ENCODE results near the gene LY6G5C. TPM values are rescaled to one million over a fixed set of nuclear protein-coding genes. Genes with fewer than 3 reads are reported as not detected.

The LY6G5C gene
- total and polyA plus RNA-seq, 2 of the 13 experiments (the other 11 are each of a cell fraction or from before 2014, with no cell fraction given), result 0.33 to 0.55 TPM

- no peak for TF ChIP-seq ZNF768 (CRISPR knock-in tag; IDR thresholded peaks at IDR 0.05)
- 0 out of 2 replicates have a peak, but pooled peaks have one; percentile 22 for TF ChIP-seq HNF4A (CRISPR knock-in tag; IDR thresholded peaks at IDR 0.05)
- TF ChIP-seq RBFOX2 (IDR thresholded peaks at IDR 0.05; ENCODE audit: low read depth, low read length), result no peak
- no peak for TF ChIP-seq MIER3 (CRISPR knock-in tag; IDR thresholded peaks at IDR 0.05; ENCODE audit: borderline replicate concordance)
- no peak for TF ChIP-seq RFX1 (IDR thresholded peaks at IDR 0.05)
- TF ChIP-seq NFE2L1 (CRISPR knock-in tag; IDR thresholded peaks at IDR 0.05; ENCODE audit: borderline replicate concordance), result no peak
- no peak for TF ChIP-seq AFF4 (CRISPR knock-in tag; IDR thresholded peaks at IDR 0.05)
- no peak for TF ChIP-seq SSRP1 (CRISPR knock-in tag; IDR thresholded peaks at IDR 0.05)
- TF ChIP-seq ONECUT2 (CRISPR knock-in tag; IDR thresholded peaks at IDR 0.05), result no peak
- TF ChIP-seq TBL1XR1 (IDR thresholded peaks at IDR 0.05; ENCODE audit: borderline replicate concordance, low read length, partially characterized antibody), result no peak
- peak; percentile 32; the same call in 1 of the 2 replicates for TF ChIP-seq ZNF569 (CRISPR knock-in tag; IDR thresholded peaks at IDR 0.05; ENCODE audit: borderline replicate concordance)
- TF ChIP-seq ZNF292 (CRISPR knock-in tag; IDR thresholded peaks at IDR 0.05; ENCODE audit: borderline replicate concordance, low read depth), result no peak
- TF ChIP-seq ZSCAN5A (CRISPR knock-in tag; IDR thresholded peaks at IDR 0.05; ENCODE audit: borderline replicate concordance), result no peak
- TF ChIP-seq NFATC3 (CRISPR knock-in tag; IDR thresholded peaks at IDR 0.05), result no peak
- 0 out of 2 replicates have a peak, but pooled peaks have one; percentile 0 for TF ChIP-seq ZSCAN29 (CRISPR knock-in tag; conservative IDR thresholded peaks at IDR 0.05)
- 0 out of 2 replicates have a peak, but pooled peaks have one; percentile 39 for TF ChIP-seq ZNF503 (CRISPR knock-in tag; IDR thresholded peaks at IDR 0.05)
- no peak for TF ChIP-seq IKZF5 (CRISPR knock-in tag; IDR thresholded peaks at IDR 0.05)
- no peak for TF ChIP-seq ZNF12 (CRISPR knock-in tag; IDR thresholded peaks at IDR 0.05)
- TF ChIP-seq UBTF (CRISPR knock-in tag; IDR thresholded peaks at IDR 0.05), result no peak
Observed at GRCh38 chr6:31654574-31655348, 26.1 kb downstream of the LY6G5C start (continued).
